ENCODE results near the gene KLHL40. TPM values are rescaled to one million over a fixed set of nuclear protein-coding genes. Genes with fewer than 3 reads are reported as not detected.

Gene KLHL40
- total RNA-seq, 1 experiment from 2014 or later: not detected

DNA sequence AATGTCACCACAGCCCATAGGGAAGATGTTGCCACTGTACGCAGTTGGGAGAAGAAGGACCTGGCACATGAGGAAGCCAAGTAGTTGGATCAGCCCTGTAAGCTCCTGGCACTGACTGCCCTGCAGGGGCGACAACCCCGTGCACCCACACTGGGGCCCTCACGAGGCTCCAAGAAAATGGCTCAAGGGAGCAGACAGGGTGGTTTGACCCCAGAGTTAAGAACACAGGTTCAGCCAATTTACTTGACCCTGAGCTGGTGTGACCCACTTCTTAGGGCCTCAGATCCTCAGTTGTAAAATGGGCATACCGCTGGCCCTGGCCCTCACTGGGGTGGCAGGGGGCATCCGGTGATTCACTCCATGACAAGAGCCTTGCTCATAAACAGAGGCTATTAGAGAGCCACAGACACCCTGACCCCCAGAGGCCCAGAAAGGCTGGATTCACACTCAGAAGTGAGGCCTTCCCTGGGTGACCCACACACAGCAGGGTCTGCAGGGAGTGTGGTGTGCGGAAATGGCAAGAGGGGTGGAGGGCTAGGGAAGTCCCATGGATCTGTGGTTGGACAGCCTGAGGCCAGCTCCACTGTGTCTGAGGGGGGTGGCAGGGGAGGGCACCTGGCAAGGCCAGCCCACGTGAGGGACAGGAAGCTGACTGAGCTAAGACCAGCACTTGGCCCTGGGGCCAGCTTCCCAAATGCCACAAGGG lies 19.0 kb downstream of the KLHL40 start:
- H3K27me3 ChIP-seq (ENCODE audit: insufficient read depth, low read length): no peaks in the 10 kb centered on the region; the same call in 1 of the 2 replicates
- H3K9me3 ChIP-seq (ENCODE audit: control insufficient read depth, low read depth, low read length): no peaks in the 10 kb centered on the region
- TF ChIP-seq, protein P1, sequence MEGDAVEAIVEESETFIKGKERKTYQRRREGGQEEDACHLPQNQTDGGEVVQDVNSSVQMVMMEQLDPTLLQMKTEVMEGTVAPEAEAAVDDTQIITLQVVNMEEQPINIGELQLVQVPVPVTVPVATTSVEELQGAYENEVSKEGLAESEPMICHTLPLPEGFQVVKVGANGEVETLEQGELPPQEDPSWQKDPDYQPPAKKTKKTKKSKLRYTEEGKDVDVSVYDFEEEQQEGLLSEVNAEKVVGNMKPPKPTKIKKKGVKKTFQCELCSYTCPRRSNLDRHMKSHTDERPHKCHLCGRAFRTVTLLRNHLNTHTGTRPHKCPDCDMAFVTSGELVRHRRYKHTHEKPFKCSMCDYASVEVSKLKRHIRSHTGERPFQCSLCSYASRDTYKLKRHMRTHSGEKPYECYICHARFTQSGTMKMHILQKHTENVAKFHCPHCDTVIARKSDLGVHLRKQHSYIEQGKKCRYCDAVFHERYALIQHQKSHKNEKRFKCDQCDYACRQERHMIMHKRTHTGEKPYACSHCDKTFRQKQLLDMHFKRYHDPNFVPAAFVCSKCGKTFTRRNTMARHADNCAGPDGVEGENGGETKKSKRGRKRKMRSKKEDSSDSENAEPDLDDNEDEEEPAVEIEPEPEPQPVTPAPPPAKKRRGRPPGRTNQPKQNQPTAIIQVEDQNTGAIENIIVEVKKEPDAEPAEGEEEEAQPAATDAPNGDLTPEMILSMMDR (conservative IDR thresholded peaks at IDR 0.05): no peak
- H3K27ac ChIP-seq (ENCODE audit: insufficient read length, low read depth, low read length): no peak overlapping the region
- H4K8ac ChIP-seq (replicated peaks; ENCODE audit: insufficient read length, low read depth, low read length): no peak overlapping the region
- no peaks in the 10 kb centered on the region for H3K79me1 ChIP-seq (ENCODE audit: insufficient read depth, low read depth, low read length, poor library complexity, severe bottlenecking)
- no peaks in the 10 kb centered on the region for H3K4me1 ChIP-seq (ENCODE audit: insufficient read depth, low read length)
- H3K14ac ChIP-seq (ENCODE audit: insufficient read depth, low read length): no peak overlapping the region
- H3T11ph ChIP-seq (ENCODE audit: low read length): no peak overlapping the region
- no peak overlapping the region for H2BK15ac ChIP-seq (ENCODE audit: low read depth, low read length)
- no peaks in the 10 kb centered on the region for H3K79me2 ChIP-seq (ENCODE audit: insufficient read depth, low read length)
- H3K4me1 Mint-ChIP-seq: peaks cover 11 to 22% of the 10 kb centered on the region in 2 experiments
- DNase-seq: no peak
- no peaks in the 10 kb centered on the region for H4K20me1 ChIP-seq (ENCODE audit: control insufficient read depth, insufficient read depth, insufficient read length)
- H3K23ac ChIP-seq (ENCODE audit: insufficient read length, low read depth, low read length): no peak overlapping the region
- WGBS (ENCODE audit: extremely low coverage, insufficient read length, low lambda C conversion rate): no CpG with 5 or more reads among the region's 8 CpGs
- H2AFZ ChIP-seq (ENCODE audit: low read length): no peak overlapping the region
- H3K9me3 Mint-ChIP-seq: no peaks in the 10 kb centered on the region
- no peak overlapping the region for H2AK5ac ChIP-seq (ENCODE audit: insufficient read length, low read length)
- no peak overlapping the region for H4K5ac ChIP-seq (ENCODE audit: insufficient read length, low read depth, low read length)
- no peak overlapping the region for H2BK120ac ChIP-seq (ENCODE audit: low read depth, low read length, poor library complexity, severe bottlenecking)
- no peak overlapping the region for H3K9ac ChIP-seq (ENCODE audit: extremely low read depth, insufficient read length, low read length)
- H2BK20ac ChIP-seq (ENCODE audit: low read depth, low read length, poor library complexity, severe bottlenecking): no peak overlapping the region
- no peak overlapping the region for H3K18ac ChIP-seq (ENCODE audit: insufficient read length, low read depth, low read length)
- no peak overlapping the region for H4K91ac ChIP-seq (ENCODE audit: insufficient read length, low read depth, low read length)
- no peak overlapping the region for H3K4me3 Mint-ChIP-seq
- H3K56ac ChIP-seq (ENCODE audit: insufficient read length, low read depth, low read length): no peak overlapping the region
- no peaks in the 10 kb centered on the region; a peak in 1 of 7 replicates for H3K36me3 Mint-ChIP-seq (ENCODE audit: insufficient read depth in 1 of 3, low read depth in 3 of 3)
- H3K4me2 ChIP-seq (ENCODE audit: insufficient read depth, insufficient read length, low read length): no peak overlapping the region
- no peak overlapping the region for H2BK5ac ChIP-seq (ENCODE audit: insufficient read length, low read length)
- no peak overlapping the region for H3K4ac ChIP-seq (ENCODE audit: low read depth, low read length)
- peak overlapping the region in 1 of 3 experiments; percentile 62; a peak in 2 of 7 replicates for H3K27ac Mint-ChIP-seq
- no peaks in the 10 kb centered on the region for H3K23me2 ChIP-seq (ENCODE audit: insufficient read length, low read depth, low read length, poor library complexity, severe bottlenecking)
- peaks cover 2% of the 10 kb centered on the region; the same call in 1 of the 2 replicates for H3K27me3 Mint-ChIP-seq (ENCODE audit: low read depth)
- no peak overlapping the region for H2BK12ac ChIP-seq (ENCODE audit: insufficient read length, low read depth, low read length)

Data from H9 (cell line).